Stimulated activated naive CD8-positive, alpha-beta T cell treated with anti-CD3 and anti-CD28 coated beads, Interleukin-15, Interleukin-2, amounts not matched to agents 100 U/mL and 50 U/mL, for 24 hours (primary cell): Measurements from ENCODE around the gene FAM161A.
"Not testable (repeated sequence)": the region's sequence is repeated elsewhere in the genome, so short reads cannot be mapped to it uniquely, and the experiment has no call there.

Experiments used
- ATAC-seq: fragments of 150-1000 bp; cut with Tn5 transposase; one replicate; pipeline ENCODE4 v1.10.0; 2021
- DNase-seq: peaks from one replicate; pipeline ENCODE4 v3.0.0; 2021

FAM161A gene, protein sequence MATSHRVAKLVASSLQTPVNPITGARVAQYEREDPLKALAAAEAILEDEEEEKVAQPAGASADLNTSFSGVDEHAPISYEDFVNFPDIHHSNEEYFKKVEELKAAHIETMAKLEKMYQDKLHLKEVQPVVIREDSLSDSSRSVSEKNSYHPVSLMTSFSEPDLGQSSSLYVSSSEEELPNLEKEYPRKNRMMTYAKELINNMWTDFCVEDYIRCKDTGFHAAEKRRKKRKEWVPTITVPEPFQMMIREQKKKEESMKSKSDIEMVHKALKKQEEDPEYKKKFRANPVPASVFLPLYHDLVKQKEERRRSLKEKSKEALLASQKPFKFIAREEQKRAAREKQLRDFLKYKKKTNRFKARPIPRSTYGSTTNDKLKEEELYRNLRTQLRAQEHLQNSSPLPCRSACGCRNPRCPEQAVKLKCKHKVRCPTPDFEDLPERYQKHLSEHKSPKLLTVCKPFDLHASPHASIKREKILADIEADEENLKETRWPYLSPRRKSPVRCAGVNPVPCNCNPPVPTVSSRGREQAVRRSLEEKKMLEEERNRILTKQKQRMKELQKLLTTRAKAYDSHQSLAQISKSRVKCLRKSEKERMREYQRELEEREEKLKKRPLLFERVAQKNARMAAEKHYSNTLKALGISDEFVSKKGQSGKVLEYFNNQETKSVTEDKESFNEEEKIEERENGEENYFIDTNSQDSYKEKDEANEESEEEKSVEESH

GRCh38 chr2:61853847-61854563 is at the start of gene FAM161A:
FAM161A (minus strand) TSS chr2:61854060; CDS start chr2:61854041, 19 bp downstream.
- DNase-seq (peak; percentile 86), ATAC-seq (peak; percentile 83)

DNA sequence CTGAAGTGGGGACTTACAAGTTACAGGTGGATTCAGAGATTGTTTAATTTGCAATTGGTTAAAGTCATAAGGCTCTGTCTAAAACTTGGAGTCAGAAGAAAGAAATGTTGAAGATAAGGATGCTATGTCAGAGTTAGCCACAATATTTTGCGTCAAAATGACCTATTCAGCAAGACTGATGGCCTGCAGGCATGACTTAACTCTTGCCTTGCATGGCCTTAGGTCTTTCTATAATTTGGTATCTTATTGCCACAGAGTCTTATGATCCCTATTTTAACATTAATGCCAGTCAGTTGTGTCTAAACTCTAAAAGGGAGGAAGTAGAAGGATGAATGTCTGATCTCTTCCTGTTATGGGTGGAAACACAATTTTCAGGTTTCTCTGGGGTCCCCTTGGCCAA is 46.4 kb upstream of the FAM161A start:
- DNase-seq: no peak

DNA sequence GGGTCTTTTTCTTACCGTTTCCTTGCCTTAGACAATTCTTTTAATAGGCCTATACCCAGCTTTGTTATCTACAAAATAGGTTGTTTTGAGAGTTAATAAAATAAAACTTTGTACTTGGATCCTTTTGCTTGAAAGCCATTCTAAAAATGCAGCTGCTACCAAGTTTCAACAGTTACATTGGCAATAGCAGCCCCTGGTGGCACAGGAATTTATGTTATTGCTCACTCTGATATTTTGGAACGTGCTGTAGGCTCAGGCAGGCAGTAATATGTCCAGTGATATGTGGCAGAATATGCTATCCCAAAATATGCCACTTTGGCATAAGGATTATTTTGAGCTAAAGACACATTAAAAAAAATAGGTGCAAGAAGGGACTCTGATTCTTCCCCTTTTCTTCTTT is 45.0 kb upstream of the FAM161A start:
- DNase-seq (no peak), ATAC-seq (no peak)

More for the DNA sequence above, 46.4 kb upstream of the FAM161A start:
- ATAC-seq: no peak

DNA sequence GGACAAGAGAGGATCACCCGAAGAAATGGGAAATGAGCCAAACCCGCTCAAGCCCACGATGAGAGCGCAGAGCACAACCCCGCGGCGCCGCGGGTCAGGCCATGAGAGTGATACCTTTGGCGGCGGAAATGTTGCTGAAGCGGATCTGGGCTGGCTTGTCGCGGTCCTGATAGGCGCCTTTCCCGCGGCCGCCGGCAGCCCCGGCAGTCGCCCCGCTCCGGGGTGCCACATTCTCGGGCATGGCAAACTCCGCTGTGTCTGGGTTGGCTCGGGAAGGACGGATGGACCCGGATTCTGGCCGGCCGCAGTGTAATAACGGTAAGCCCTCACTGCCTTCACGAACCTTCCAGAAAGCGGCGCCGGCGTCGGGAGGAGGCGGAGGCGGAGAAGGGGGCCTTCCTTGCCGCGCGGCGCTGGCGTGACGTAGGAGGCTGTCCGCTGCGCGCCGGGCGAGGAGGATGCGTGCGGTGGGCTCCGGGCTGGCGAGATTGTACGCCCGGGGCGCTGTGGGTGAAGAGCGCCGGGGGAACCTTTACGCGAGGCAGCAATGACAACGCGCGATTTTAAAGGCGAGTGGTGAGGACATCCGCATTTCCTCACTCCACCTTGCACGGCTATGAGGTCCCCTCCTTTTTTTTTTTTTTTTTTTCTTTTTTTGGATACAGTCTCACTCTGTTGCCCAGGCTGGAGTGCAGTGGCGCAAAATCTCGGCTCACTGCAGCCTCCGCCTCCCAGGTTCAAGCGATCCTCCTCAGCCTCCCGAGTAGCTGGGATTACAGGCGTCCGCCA is 34.6 kb upstream of the FAM161A start, which contains the start of gene CCT4:
Gene CCT4, minus strand, starts transcription at position 390 of the 789 bp plus-strand sequence. Its CDS starts 149 bp downstream, at position 241.
- ATAC-seq (peak; percentile 83), DNase-seq (peak; percentile 93)

GRCh38 chr2:61887717-61888266 is 33.9 kb upstream of the FAM161A start:
- DNase-seq (peak; percentile 35), ATAC-seq (peak; percentile 6)

- peak; percentile 25 for ATAC-seq
- peak; percentile 36 for DNase-seq
These were observed 32.2 kb upstream of the FAM161A start for GRCh38 chr2:61885896-61886603.

- ATAC-seq (no peak), DNase-seq (no peak)
These were observed 29.0 kb upstream of the FAM161A start for GRCh38 chr2:61882850-61883249.

GRCh38 chr2:61879351-61879750 is 25.5 kb upstream of the FAM161A start:
- not testable (repeated sequence) for DNase-seq, ATAC-seq

- ATAC-seq (no peak), DNase-seq (no peak)
These were observed 24.9 kb upstream of the FAM161A start for GRCh38 chr2:61878761-61879160.

GRCh38 chr2:61877571-61878245 is 23.8 kb upstream of the FAM161A start:
- DNase-seq: no peak
- ATAC-seq: no peak

GRCh38 chr2:61876400-61876799 is 22.5 kb upstream of the FAM161A start:
- ATAC-seq (no peak), DNase-seq (no peak)

DNA sequence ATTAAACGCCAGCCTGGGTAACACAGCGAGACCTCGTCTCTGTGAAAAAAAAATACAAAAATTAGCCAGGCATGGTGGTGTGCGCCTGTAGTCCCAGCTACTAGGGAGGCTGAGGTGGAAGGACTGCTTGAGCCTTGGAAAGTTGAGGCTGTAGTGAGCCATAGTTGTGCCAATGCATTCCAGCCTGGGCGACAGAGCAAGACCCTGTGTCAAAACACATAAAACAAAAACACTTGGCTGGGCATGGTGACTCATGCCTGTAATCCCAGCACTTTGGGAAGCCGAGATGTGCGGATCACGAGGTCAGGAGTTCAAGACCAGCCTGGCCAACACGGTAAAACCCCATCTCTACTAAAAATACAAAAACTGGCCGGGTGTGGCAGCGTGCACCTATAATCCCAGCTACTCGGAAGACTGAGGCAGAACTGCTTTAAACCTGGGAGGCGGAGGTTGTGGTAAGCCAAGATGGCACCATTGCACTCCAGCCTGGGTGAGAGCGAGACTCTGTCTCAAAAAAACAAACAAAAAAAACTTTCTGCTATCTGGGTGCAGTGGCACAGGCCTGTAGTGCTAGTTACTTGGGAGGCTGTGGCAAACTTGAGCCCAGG is 12.7 kb upstream of the FAM161A start:
- not testable (repeated sequence) for ATAC-seq

DNA sequence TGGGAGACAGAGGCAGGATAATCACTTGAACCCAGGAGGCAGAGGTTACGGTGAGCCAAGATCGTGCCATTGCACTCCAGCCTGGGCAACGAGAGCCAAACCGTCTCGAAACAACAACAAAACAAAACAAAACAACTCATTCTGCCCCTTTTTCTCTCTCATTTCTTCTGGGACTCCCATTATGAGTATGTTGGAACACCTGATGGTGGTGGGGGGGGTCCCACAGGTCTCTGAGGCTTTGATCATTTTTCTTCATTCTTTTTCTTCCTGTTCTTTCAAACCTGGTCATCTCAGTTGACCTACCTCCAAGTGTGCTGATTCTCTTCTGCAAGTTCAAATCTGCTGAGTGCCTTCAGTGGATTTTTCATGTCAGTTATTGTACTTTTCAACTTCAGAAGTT is 8.2 kb upstream of the FAM161A start:
- DNase-seq: no peak
- ATAC-seq: no peak

More for the DNA sequence above, 12.7 kb upstream of the FAM161A start:
- not testable (repeated sequence) for DNase-seq

DNA sequence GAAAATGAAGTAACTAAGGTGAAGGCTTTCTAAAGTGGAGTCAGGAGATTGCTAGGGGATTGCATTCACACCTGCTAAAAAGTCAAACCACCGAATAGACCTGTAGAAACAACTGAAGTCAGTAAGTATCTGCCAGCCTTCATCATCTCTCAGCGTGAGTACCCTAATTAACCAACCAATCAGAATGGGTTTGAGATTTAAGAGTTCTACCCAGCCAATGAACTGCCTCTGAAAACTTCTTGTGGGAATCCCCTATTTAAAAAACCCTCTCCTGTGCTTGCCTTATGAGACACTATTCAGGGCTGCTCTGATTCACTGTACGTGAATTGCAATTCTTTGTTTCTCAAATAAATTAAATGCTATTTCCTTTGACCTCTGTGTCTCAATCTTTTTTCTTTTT is 3.4 kb upstream of the FAM161A start:
- DNase-seq (no peak), ATAC-seq (no peak)

GRCh38 chr2:61855318-61855613 is 1.4 kb upstream of the FAM161A start:
- DNase-seq (no peak), ATAC-seq (no peak)

DNA sequence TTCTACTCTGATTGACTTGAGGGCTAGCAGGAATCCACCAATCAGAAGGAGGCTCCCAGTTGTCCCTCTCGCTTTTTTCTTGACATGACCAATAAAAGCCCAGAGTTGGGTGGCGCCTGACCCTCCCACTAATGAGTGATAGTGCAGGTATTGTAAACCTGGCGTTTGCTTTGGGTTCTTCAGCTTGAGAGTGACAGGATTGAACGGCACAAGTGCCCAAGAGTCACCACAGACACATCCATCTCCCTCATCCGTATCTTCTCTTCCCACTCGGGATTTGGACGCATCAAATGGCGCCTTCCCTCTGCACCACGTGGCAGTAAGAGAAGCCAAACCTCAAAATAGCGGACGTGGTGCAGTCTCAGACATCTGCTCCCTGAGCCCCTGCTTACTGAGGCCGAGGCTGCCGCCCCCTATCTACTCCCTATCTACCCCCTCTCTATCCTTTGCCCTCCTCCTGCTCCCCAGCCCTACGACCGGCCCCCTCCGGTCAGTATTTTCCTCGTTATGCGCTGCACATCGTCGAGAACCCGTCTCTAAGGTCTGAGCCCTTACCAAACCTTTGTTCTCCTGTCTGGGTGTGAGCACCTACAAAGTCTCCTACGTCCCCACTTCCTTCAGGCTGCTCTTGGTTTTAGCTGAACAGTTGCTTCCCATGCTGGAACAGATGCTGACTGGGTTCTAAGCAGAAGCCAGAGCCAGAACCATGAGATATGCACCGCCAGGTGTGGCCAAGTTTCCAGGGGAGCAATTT is 881 bp upstream of the FAM161A start:
- ATAC-seq: peak; percentile 95
- peak; percentile 84 for DNase-seq

DNA sequence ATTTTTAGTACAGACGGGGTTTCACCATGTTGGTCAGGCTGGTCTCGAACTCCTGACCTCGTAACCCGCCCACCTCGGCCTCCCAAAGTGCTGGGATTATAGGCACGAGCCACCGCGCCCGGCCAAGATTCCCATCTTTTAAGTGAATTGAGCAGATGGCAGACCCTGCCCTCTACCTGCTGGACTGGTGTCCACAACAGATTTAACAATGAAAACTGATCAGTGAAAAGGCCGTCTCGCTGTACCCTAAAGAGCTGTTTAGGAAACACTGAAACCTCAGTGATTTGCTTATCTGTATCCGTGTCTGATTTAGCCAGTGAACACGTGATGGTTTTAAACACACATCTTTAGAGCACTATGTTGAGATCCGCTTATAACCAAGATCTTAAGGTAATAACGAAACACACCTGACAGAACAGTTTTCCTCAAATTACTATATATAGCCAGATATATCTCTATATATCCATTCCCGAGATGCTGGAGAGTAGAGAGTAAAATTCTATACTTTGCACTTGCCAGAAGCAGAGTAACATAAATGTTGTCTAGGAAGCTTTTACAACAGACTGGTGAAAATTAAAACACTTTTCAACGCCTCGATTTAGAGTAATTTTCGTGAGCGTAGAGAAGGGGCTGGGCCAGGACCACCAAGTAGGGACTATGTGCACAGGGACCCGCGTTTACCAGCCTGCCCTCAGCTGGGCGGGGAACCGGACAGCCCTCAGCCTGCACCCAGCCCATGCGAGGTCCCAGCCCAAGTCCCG is 594 bp downstream of the FAM161A start:
- DNase-seq (peak; percentile 68), ATAC-seq (peak; percentile 62)

- not testable (repeated sequence) for DNase-seq, ATAC-seq
These were observed 2.6 kb downstream of the FAM161A start for GRCh38 chr2:61851270-61851669.
